ENCODE data around the gene ELK3.

The ELK3 gene

GRCh38 chr12:96223411-96224218 lies 29.4 kb downstream of the ELK3 start:
- H3K4me3 ChIP-seq (replicated peaks; ENCODE audit: insufficient read depth, low read length): no peak overlapping the region
- no peak for DNase-seq (ENCODE audit: low read depth in 1 of 2, low spot score in 1 of 2)
- no peak overlapping the region for H3K27ac ChIP-seq (replicated peaks)
- TF ChIP-seq, protein P1, sequence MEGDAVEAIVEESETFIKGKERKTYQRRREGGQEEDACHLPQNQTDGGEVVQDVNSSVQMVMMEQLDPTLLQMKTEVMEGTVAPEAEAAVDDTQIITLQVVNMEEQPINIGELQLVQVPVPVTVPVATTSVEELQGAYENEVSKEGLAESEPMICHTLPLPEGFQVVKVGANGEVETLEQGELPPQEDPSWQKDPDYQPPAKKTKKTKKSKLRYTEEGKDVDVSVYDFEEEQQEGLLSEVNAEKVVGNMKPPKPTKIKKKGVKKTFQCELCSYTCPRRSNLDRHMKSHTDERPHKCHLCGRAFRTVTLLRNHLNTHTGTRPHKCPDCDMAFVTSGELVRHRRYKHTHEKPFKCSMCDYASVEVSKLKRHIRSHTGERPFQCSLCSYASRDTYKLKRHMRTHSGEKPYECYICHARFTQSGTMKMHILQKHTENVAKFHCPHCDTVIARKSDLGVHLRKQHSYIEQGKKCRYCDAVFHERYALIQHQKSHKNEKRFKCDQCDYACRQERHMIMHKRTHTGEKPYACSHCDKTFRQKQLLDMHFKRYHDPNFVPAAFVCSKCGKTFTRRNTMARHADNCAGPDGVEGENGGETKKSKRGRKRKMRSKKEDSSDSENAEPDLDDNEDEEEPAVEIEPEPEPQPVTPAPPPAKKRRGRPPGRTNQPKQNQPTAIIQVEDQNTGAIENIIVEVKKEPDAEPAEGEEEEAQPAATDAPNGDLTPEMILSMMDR (IDR thresholded peaks at IDR 0.05; ENCODE audit: insufficient read depth, low read length): no peak
- TF ChIP-seq SPI1 (IDR thresholded peaks at IDR 0.05; ENCODE audit: borderline replicate concordance, low read depth): no peak
- TF ChIP-seq, protein P2, sequence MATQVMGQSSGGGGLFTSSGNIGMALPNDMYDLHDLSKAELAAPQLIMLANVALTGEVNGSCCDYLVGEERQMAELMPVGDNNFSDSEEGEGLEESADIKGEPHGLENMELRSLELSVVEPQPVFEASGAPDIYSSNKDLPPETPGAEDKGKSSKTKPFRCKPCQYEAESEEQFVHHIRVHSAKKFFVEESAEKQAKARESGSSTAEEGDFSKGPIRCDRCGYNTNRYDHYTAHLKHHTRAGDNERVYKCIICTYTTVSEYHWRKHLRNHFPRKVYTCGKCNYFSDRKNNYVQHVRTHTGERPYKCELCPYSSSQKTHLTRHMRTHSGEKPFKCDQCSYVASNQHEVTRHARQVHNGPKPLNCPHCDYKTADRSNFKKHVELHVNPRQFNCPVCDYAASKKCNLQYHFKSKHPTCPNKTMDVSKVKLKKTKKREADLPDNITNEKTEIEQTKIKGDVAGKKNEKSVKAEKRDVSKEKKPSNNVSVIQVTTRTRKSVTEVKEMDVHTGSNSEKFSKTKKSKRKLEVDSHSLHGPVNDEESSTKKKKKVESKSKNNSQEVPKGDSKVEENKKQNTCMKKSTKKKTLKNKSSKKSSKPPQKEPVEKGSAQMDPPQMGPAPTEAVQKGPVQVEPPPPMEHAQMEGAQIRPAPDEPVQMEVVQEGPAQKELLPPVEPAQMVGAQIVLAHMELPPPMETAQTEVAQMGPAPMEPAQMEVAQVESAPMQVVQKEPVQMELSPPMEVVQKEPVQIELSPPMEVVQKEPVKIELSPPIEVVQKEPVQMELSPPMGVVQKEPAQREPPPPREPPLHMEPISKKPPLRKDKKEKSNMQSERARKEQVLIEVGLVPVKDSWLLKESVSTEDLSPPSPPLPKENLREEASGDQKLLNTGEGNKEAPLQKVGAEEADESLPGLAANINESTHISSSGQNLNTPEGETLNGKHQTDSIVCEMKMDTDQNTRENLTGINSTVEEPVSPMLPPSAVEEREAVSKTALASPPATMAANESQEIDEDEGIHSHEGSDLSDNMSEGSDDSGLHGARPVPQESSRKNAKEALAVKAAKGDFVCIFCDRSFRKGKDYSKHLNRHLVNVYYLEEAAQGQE (IDR thresholded peaks at IDR 0.05; ENCODE audit: insufficient replicate concordance, low read depth): no peak
- TF ChIP-seq POLR2AphosphoS5 (IDR thresholded peaks at IDR 0.05; ENCODE audit: low read depth): no peak
- no peaks in the 10 kb centered on the region for H3K27me3 ChIP-seq (ENCODE audit: insufficient read depth, poor library complexity, severe bottlenecking)

GRCh38 chr12:96224219-96224615 lies 30.0 kb downstream of the ELK3 start:
- H3K27ac ChIP-seq (replicated peaks): no peak overlapping the region
- H3K27me3 ChIP-seq (ENCODE audit: insufficient read depth, poor library complexity, severe bottlenecking): no peaks in the 10 kb centered on the region
- DNase-seq (ENCODE audit: low read depth in 1 of 2, low spot score in 1 of 2): no peak
- H3K4me3 ChIP-seq (replicated peaks; ENCODE audit: insufficient read depth, low read length): no peak overlapping the region
- no peak for TF ChIP-seq POLR2AphosphoS5 (IDR thresholded peaks at IDR 0.05; ENCODE audit: low read depth)
- TF ChIP-seq, protein P2 (IDR thresholded peaks at IDR 0.05; ENCODE audit: insufficient replicate concordance, low read depth): no peak
- TF ChIP-seq, protein P1 (IDR thresholded peaks at IDR 0.05; ENCODE audit: insufficient read depth, low read length): no peak
- TF ChIP-seq SPI1 (IDR thresholded peaks at IDR 0.05; ENCODE audit: borderline replicate concordance, low read depth): no peak
- no peak for TF ChIP-seq GABPA (IDR thresholded peaks at IDR 0.05; ENCODE audit: low read depth)

DNA sequence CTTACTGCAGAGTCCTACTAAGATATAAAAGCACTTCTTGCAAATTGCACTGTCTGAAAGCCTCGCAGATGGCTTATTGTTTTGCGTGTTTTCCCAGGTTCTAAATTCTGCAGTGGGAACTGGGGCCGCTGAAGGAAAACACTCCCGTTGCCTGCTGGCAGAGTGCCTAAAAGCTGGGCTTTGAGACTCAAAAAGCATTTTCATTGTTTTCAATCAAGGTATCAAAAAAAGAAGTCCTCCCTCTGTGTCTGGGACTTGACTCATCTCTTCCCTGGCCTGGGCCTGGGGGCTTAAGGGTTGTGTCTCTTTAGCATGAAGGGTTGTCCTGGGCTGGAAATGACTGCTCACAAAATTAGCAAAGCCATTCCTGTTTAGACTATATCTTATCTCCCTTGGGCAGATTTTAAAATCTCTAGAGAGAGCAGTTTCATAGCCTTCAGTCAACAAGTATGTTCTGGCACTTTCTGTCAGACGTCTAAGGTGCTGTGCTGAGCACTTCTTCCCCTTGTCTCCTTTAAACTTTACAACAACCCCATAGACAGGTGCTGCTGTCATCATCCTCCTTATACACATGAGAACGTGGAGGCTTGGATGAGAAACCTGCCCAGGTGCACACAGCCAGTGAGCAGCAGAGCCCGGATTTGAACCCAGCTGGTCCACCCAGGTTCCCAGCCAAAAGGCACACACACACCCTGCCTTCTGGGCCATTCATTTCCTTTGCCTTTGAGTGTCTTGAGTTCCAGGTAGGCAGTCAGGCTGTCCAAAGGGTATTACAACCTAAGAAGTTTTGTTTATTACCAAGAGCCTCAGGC lies 31.1 kb downstream of the ELK3 start:
- H3K27me3 ChIP-seq (ENCODE audit: insufficient read depth, poor library complexity, severe bottlenecking): no peaks in the 10 kb centered on the region
- H3K27ac ChIP-seq (replicated peaks): no peak overlapping the region
- DNase-seq (ENCODE audit: low read depth in 1 of 2, low spot score in 1 of 2): no peak
- no peak overlapping the region for H3K4me3 ChIP-seq (replicated peaks; ENCODE audit: insufficient read depth, low read length)
- no peak for TF ChIP-seq POLR2AphosphoS5 (IDR thresholded peaks at IDR 0.05; ENCODE audit: low read depth)

DNA sequence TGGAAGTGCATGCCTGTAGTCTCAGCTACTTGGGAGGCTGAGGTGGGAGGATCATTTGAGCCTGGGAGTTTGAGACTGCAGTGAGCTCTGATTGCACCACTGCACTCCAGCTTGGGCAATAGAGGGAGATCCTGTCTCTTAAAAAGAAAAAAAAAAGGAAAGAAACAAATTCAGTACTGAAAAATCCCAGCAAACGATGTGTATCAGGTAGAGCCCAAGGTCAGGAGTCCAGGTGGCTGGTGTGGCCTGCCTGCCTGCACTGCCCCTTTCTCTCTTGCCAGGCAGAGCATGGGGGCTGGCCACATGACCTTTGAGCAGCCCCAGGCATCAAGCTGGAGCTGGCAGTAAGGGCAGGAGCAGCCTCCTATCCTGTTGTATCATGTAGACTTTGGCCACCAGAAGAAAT lies 31.8 kb downstream of the ELK3 start:
- Histone ChIP-seq H3K27ac (replicated peaks) (no peak overlapping the region), H3K27me3 (ENCODE audit: insufficient read depth, poor library complexity, severe bottlenecking) (no peaks in the 10 kb centered on the region), H3K4me3 (replicated peaks; ENCODE audit: insufficient read depth, low read length) (no peak overlapping the region)
- no peak for DNase-seq (ENCODE audit: low read depth in 1 of 2, low spot score in 1 of 2)
- TF ChIP-seq, protein P2 (IDR thresholded peaks at IDR 0.05; ENCODE audit: insufficient replicate concordance, low read depth): no peak
- TF ChIP-seq POLR2AphosphoS5 (IDR thresholded peaks at IDR 0.05; ENCODE audit: low read depth): no peak
- no peak for TF ChIP-seq SPI1 (IDR thresholded peaks at IDR 0.05; ENCODE audit: borderline replicate concordance, low read depth)
- TF ChIP-seq, protein P1 (IDR thresholded peaks at IDR 0.05; ENCODE audit: insufficient read depth, low read length): no peak
- no peak for TF ChIP-seq GABPA (IDR thresholded peaks at IDR 0.05; ENCODE audit: low read depth)
